Mucosa of gallbladder (tissue), 1 donor: ENCODE measurements around the gene NGEF. TPM values are rescaled to one million over a fixed set of nuclear protein-coding genes. Genes with fewer than 3 reads are reported as not detected.
A peak's percentile ranks its signal among the peaks of the same experiment; 100 is the strongest.

Source experiments
- DNase-seq: peaks from one replicate; pipeline ENCODE4 v3.0.0-alpha.2; 2020; ENCODE audit warnings: low spot score
- total RNA-seq: library from RNA; stranded (reverse); gene quantifications from one replicate; pipeline ENCODE4 v1.2.1, GENCODE V29; 2021
- donor health status: DM: no; HTN: no; CAD: no.

NGEF gene
- total RNA-seq, 1 donor from 2014 or later: 12.0 TPM

DNA sequence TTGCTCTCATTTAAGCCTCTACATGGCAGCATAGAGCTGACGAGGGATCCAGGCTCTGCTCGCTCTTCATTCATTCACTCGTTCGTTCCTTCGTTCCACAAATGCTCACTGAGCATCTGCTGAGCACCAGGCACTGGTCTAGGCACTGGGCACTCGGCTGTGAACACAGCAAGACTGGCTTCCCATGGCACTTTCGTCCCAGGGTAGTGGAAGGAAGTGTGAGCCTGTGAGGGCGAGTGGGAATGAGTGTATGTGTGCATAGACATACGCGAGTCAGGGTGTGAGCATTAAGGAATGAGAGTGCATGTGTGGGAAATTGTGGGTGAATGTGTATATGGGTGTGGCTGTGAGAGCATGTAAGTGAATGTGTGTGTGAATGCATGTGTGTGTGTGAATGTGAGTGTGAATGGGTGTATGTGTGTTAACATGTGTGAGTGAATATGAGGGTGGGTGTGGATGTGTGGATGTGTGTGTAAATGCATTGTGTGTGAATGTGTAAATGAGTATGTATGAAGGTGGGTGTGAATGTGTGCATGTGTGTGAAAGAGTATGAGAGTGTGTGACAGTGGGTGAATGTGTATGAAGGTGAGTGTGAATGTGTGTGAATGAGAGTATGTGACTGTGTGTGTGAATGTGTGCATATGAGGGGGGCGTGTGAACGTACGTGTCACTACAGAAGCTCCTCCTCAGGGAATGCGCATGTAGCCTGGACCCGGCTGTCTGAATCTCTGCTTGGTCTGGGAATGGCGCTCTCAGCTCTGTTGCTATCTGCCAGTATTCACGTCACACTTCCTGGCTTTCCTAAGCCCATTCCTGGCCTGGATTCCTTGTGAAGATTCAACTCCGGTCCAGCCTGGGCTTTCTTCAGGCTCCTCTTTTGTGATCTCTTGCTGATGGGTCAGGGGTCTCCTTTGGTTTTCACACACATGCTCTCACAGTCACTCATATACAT, 114.2 kb downstream of the NGEF start:
- DNase-seq: no peak

DNA sequence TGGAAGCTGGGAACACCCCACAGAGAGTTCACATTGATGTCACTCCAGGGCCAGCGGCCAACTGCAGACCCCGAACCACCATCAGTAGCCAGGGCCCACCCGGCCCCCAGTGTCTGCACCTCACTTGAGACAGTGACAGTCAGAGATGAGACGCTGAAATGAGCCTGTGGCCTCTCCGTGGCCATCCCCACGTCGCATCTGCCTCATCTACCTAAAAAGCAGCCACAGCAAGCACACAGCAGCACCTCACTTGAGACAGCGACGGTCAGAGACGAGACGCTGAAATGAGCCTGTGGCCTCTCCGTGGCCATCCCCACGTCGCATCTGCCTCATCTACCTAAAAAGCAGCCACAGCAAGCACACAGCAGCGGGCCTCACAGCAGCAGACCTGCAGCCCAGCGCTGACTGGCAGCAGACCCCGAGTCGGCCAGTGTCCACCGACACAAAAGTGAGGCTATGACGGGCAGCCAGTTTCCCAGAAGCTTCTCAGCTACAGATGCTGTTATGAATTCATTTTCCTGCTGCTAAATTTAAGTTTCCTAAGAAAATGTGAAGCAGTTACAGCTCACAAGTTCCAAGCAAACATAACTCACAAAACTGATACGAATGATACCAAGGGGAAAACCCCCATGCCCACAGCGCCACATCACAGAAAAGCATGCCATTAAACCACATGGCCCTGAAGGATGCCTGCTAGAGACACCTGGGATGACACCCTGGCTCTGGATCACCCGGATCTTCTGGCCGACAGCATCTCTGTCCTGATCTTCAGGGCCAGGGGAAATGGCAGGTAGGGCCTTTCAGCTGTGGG, 115.3 kb downstream of the NGEF start:
- no peak for DNase-seq

DNA sequence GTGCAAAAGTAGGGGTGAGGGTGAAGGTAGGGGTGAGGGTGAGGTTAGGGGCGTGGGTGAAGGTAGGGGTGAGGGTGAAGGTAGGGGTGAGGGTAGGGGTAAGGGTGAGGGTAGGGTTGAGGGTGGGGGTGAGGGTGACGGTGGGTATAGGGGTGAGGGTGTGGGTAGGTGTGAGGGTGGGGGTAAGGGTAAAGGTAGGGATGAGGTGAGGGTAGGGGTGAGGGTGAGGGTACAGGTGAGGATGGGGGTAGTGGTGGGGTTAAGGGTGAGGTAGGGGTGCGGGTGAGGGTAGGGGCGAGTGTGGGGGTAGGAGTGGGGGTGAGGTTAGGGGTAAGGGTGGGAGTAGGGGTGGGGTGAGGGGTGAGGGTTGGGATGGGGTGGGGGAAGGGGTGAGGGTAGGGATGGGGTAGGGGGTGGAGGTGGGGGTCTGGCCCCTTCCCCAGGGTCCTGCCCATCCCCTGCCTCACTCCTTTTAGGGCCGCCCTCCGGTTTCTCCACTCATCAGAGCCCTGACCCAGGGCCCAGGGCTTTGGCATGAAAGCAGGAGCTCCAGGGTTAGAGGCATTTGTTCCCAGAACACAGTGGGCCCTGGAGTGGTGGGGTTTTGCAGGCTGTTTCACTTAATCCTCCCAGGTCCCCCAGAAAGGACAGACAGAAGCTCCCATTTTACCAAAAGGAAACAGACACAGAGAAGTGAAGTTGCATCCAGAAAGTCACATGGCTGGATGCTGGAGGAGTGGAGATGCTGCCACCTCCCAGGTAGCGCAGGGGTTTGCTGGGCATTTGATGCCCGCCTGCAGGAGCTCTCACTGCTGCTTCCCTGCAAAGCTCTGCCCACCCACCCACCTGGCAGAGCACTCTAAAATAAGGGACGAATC, 116.1 kb downstream of the NGEF start:
- no peak for DNase-seq

- no peak for DNase-seq
Observed at GRCh38 chr2:232896111-232896510, 116.9 kb downstream of the NGEF start.

GRCh38 chr2:232894746-232895145, 118.3 kb downstream of the NGEF start:
- no peak for DNase-seq

GRCh38 chr2:232894251-232894650, 118.8 kb downstream of the NGEF start:
- no peak for DNase-seq

- no peak for DNase-seq
Observed at GRCh38 chr2:232893834-232894233, 119.2 kb downstream of the NGEF start.

GRCh38 chr2:232892843-232893242, 120.2 kb downstream of the NGEF start:
- DNase-seq: no peak

DNA sequence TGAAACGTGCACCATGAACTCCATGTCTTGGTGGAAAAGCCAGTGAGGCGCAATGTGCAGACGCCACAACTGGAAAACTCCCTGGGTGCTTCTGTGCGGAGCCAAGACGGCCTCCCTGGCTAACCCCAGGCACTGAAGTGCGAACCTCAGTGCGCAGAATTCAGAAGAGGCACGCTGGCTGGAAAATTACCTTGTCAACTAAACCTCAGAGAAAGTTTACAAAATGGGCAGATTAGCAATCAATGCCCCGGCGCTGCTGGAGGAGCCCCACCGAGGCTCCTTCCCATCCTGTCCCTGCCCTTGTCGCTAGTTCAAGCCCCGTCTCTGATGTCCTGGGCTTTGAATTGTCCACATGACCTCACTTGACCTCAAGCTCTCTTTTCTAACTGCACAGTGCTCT, 120.8 kb downstream of the NGEF start:
- no peak for DNase-seq

DNA sequence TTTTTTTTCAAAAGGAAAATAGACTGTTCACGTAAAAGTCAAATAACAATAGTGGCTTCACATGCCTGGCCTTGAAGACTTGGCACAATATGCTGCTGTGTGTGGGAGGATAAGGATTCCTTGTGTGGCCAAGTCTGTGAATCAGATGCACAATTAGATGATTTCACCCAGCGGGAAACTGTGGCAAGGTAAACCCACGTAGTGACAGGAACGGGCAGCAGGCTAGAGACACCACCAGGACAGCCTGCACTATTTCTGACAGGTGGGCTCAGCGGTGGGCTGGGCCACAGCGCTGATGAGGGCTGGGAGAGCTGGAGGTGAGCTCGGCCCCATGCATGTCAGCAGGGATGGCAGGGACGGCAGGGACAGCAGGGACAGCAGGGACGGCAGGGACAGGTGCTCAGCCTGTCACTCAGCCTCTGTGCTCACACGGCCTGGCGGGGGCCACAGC, 121.4 kb downstream of the NGEF start:
- no peak for DNase-seq

DNA sequence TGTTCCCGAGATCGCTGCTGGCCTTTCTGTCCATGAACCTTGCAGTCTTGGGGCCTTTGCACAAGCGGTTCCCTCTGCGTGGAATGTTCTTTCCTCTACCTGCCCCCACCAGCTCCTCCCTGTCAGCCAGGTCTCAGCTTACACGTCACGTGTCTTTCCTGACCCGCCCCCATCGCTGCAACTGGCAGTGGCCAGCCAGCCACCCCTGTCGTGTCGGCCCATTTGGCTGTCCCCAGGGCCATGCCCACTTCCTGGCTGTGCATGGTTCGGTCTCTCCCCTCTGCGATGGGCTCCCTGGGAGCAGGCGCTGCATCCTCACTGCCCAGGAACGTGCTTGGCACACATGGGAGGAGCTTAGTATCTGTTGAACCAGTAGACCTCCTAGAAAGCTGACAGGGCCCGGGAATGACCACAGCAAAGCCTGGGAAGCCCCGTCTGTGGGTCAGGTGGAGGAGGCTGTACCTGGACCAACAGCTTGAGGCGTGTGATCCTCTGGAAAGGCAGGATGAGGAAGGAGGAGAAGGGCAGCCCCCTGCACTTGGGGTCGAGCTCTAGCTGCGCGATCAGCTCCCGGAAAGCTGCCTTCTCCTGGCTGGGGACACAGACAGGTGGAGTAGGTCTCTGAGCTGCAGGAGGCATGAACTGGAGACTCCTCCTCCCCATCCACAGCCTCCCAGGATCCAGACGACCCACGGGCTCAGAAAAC, 122.0 kb downstream of the NGEF start:
- DNase-seq: peak; percentile 79

DNA sequence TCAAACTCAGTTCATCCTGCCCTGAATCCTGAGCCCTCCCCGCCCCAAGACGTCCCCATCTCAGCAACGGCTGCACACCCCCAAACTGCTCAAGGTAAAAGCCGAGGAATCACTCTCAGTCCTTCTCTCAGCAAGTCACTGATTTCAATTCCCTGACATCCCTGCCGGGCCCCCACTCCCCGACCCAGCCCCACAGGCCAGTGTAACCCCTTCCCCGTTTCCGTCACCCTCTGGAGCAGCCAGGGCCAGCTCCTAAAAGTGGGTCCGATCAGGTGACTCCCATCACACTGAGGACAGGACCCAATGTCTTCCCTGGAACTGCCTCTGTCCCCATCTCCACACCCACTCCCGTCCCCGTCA, 122.5 kb downstream of the NGEF start:
- DNase-seq: no peak

GRCh38 chr2:232889876-232890401, 123.1 kb downstream of the NGEF start:
- DNase-seq: no peak

- no peak for DNase-seq
Observed at GRCh38 chr2:232888839-232889529, 124.1 kb downstream of the NGEF start.

DNA sequence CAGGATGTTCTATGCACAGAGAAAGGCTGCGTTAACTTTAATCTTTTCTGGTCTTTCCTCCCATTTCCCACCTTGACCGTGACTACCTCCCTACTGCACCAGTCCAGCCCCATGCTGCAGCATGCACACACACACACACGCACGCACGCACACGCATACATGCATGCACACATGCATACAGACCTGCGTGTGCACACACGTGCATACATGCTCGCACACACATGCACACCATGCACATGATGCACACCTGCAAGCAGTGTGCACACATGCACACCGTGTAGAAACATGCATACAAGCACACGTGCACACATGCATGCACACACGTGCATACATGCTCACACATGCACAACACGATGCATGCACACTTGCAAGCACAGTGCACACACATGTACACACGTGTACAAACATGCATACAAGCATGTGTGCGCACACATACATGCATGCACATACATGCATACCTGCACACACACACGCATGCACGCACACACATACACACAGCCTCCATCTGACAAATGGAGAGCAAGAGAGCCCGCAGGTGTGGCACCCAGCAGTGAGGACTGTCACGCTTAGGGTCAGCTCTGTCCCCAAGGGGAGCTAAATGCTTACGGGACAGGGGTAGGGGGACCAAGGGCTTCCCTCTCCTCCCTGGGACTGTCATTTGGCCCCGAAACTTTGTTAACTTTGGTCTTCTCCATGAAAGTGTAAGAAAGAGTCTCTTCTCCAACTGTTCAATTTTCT, 124.8 kb downstream of the NGEF start:
- DNase-seq: peak; percentile 2

DNA sequence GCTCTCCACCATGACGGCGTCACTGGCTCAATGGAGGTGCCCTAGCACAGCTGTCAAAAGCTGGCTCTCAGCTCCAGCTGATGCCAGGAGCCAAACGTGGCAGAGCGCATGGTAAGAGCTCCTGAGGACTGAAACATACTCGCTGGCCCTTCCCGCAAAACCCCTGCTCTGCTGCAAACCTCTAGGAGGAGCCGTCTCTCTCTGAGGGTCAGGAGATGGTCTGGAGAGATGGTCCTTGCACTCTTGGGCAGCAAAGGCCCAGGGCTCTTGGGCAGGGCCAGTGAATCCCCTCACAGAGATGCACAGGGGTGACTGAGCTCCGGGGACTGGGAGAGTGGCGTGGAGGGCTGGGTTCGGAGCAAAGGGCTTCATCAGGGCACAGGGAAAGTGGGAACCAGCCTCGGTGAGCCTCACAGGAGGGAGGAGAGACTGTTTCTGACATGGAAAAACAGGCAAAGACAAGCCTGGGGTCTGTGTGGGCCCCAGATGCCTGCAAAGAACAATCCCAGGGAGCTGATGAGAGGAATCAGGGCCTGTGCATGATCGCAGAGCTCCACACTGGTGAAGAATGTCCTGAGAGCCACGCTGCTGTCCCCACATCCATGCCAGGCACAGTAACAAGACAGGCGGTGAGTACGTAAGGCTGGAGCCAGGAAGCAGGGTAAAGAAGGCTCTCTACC, 125.7 kb downstream of the NGEF start:
- peak; percentile 3 for DNase-seq

- no peak for DNase-seq
Observed at GRCh38 chr2:232886632-232887031, 126.4 kb downstream of the NGEF start.

DNA sequence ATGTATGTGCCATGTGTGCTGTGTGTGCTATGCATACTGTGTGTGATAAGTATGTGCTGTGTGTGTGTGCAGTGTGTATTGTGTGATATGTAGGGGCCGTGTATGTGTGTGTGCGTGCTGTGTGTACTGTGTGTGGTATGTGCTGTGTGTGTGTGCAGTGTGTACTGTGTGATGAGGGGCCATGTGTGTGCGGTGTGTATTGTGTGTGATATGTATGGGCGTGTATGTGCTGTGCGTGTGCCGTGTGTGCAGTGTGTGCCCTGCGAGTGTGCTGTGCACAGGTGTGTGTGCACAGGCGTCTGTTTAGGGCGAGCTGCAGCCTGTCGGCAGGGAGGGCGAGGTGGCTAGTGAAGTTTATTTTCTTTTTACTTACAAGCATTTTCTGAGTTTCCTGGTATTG, 126.9 kb downstream of the NGEF start:
- DNase-seq: no peak
